Lung (tissue), 12 donors: ENCODE data around the gene AKAP13. TPM values are rescaled to one million over a fixed set of nuclear protein-coding genes. Genes with fewer than 3 reads are reported as not detected.

Experiments
- ATAC-seq: fragments of 200-7000 bp; cut with Tn5 transposase; one replicate; pipeline ENCODE4 v1.9.1; 2020; ENCODE audit warnings: moderate number of reproducible peaks; ENCODE audit not compliant: insufficient read depth, low FRiP score
- DNase-seq, 3 donors: peaks; one replicate each; pipeline ENCODE4 v3.0.0-alpha.2; 2013 to 2017
- H3K27ac ChIP-seq, 2 donors: one replicate each; pipeline ENCODE4 v1.5.1; 2013; ENCODE audit warnings: mild to moderate bottlenecking in 2 of 2, moderate library complexity in 2 of 2, control low read depth in 1 of 2, inconsistent platforms in 1 of 2, low read depth in 1 of 2, low read length in 1 of 2
- H3K27me3 ChIP-seq, 3 donors: one replicate each; pipeline ENCODE4 v1.5.1; 2013; ENCODE audit warnings: low read length in 2 of 3; ENCODE audit not compliant: control insufficient read depth in 3 of 3, insufficient read depth in 3 of 3
- H3K36me3 ChIP-seq, 4 donors: one replicate each; pipeline ENCODE4 v1.5.1; 2013; ENCODE audit warnings: low read length in 4 of 4, mild to moderate bottlenecking in 1 of 4, moderate library complexity in 1 of 4; ENCODE audit not compliant: control insufficient read depth in 4 of 4, insufficient read depth in 4 of 4
- H3K4me1 ChIP-seq, 5 donors: one replicate each; pipeline ENCODE4 v1.5.1; 2013; ENCODE audit warnings: low read length in 5 of 5, mild to moderate bottlenecking in 2 of 5, moderate library complexity in 1 of 5; ENCODE audit not compliant: control insufficient read depth in 5 of 5, insufficient read depth in 5 of 5
- H3K4me3 ChIP-seq: one replicate; pipeline ENCODE4 v1.5.1; 2013; ENCODE audit warnings: mild to moderate bottlenecking, control low read depth, moderate library complexity
- H3K9ac ChIP-seq, 2 donors: one replicate each; pipeline ENCODE4 v1.5.1; 2013; ENCODE audit warnings: low read length in 2 of 2, control low read depth in 1 of 2; ENCODE audit not compliant: insufficient read depth in 1 of 2
- H3K9me3 ChIP-seq, 4 donors: one replicate each; pipeline ENCODE4 v1.5.1; 2013; ENCODE audit warnings: low read length in 3 of 4, mild to moderate bottlenecking in 1 of 4, moderate library complexity in 1 of 4; ENCODE audit not compliant: control insufficient read depth in 4 of 4, insufficient read depth in 3 of 4
- CTCF ChIP-seq: IDR thresholded peaks from 2 replicates; pipeline ENCODE4 v1.5.1; 2012; ENCODE audit warnings: mild to moderate bottlenecking; ENCODE audit errors: control extremely low read depth, extremely low read depth
- whole genome bisulfite sequencing, 2 donors: extraction: QIAGEN DNeasy Blood & Tissue Kit; methylation state at CpG; one replicate each; pipeline ENCODE4 v1.1.7; 2013; 5-methylcytosine and 5-hydroxymethylcytosine counted together
- polyA plus RNA-seq, 2 donors: library from polyadenylated mRNA; stranded (reverse); fragments of 200-250 nt; gene quantifications; one replicate each; pipeline ENCODE4 v1.2.1, GENCODE V29; 2013
- total RNA-seq, 2 donors: library from RNA; depleted of rRNA in 1 of 2; stranded (reverse); fragments of >200 nt in 1 of 2; gene quantifications; one replicate each; pipeline ENCODE4 v1.2.1, GENCODE V29; 2014 to 2021
- donor health status: control.
- donor health status: control.
- donor health status: Bipolar disorder and iron deficiency.
- donor health status: healthy.
- donor health status: DM: yes; HTN: yes; CAD: no.

The AKAP13 gene
- total and polyA plus RNA-seq, 4 donors, result 102 to 1,115 (median 259) TPM

GRCh38 chr15:85792912-85793590, 412.6 kb downstream of the AKAP13 start:
- no peaks in the 10 kb centered on the region for H3K9me3 ChIP-seq
- no peak for TF ChIP-seq CTCF
- 72 to 77% methylated on average over 14 of the region's 14 CpGs for WGBS, 2 donors
- H3K36me3 ChIP-seq, result no peaks in the 10 kb centered on the region
- H3K27ac ChIP-seq, result no peak overlapping the region
- H3K9ac ChIP-seq, result no peak overlapping the region
- peaks cover 0 to 14% (median 6%) of the 10 kb centered on the region in 5 donors for H3K4me1 ChIP-seq
- DNase-seq (no peak), ATAC-seq (no peak)
- no peaks in the 10 kb centered on the region for H3K27me3 ChIP-seq
- no peak overlapping the region for H3K4me3 ChIP-seq

- H3K4me1 ChIP-seq, result peaks cover 0 to 14% (median 6%) of the 10 kb centered on the region in 5 donors
- DNase-seq (peak; percentile 48 to 51 (median 50)), ATAC-seq (peak; percentile 27)
- H3K36me3 ChIP-seq, result no peaks in the 10 kb centered on the region
- peak overlapping the region; percentile 88 to 92 for H3K27ac ChIP-seq
- H3K27me3 ChIP-seq, result no peaks in the 10 kb centered on the region
- H3K9ac ChIP-seq, result peak overlapping the region; percentile 77 to 92
- H3K4me3 ChIP-seq, result peak overlapping the region; percentile 53
- TF ChIP-seq CTCF, result no peak
- WGBS, 2 donors, result 3 to 5% methylated on average over 56 of the region's 56 CpGs
- no peaks in the 10 kb centered on the region for H3K9me3 ChIP-seq
These were observed 413.5 kb downstream of the AKAP13 start for GRCh38 chr15:85793641-85794597.

GRCh38 chr15:85794598-85795336, 414.4 kb downstream of the AKAP13 start, which contains the start of gene KLHL25:
Gene KLHL25 (minus strand): TSS chr15:85794925. CDS start chr15:85769810, 25,115 bp downstream.
- WGBS, 2 donors, result 0 to 1% methylated on average over 38 to 70 of the region's 71 CpGs
- Histone ChIP-seq H3K9ac (peak within 1 kb of the TSS; percentile 77 to 92), H3K27me3 (no peaks in the 10 kb centered on the region), H3K4me1 (peaks cover 0 to 14% (median 6%) of the 10 kb centered on the region in 5 donors), H3K27ac (peak within 1 kb of the TSS; percentile 88 to 92), H3K9me3 (no peaks in the 10 kb centered on the region), H3K4me3 (peak within 1 kb of the TSS; percentile 53), H3K36me3 (no peaks in the 10 kb centered on the region)
- DNase-seq (peak; percentile 97 to 99 (median 97)), ATAC-seq (peak; percentile 97)
- TF ChIP-seq CTCF, result no peak
